Right renal pelvis (tissue), 4 donors: ENCODE data around the gene CEP78. TPM values are rescaled to one million over a fixed set of nuclear protein-coding genes. Genes with fewer than 3 reads are reported as not detected.
"Not testable (repeated sequence)": the region's sequence is repeated elsewhere in the genome, so short reads cannot be mapped to it uniquely, and the experiment has no call there.

Source experiments
- DNase-seq, 4 donors: peaks; one replicate each; pipeline ENCODE4 v3.0.0-alpha.2; 2013; ENCODE audit warnings: low read depth in 4 of 4, low spot score in 3 of 4, missing footprints in 1 of 4
- polyA plus RNA-seq, 4 donors: library from polyadenylated mRNA; unstranded; fragments of 120-200 nt; gene quantifications; one replicate each; pipeline ENCODE4 v1.2.1, GENCODE V29; 2013; ENCODE audit not compliant: insufficient read length in 4 of 4

CEP78 gene
- 10 to 100 TPM; 31.2 to 34.2 (median 33.1) TPM for polyA plus RNA-seq

GRCh38 chr9:78235762-78236550 is at the start of gene CEP78:
TSS of gene CEP78 (plus strand) at chr9:78236075. CDS start at chr9:78236351, 276 bp downstream.
- peak; percentile 81 to 90 (median 86) for DNase-seq

- DNase-seq, result no peak
These were observed 48.0 kb upstream of the CEP78 start for GRCh38 chr9:78187763-78188484.

GRCh38 chr9:78188594-78188993 is 47.3 kb upstream of the CEP78 start:
- DNase-seq, result no peak

- DNase-seq, result no peak
These were observed 46.9 kb upstream of the CEP78 start for GRCh38 chr9:78189001-78189400.

- no peak for DNase-seq
These were observed 46.4 kb upstream of the CEP78 start for GRCh38 chr9:78189461-78189860.

GRCh38 chr9:78191931-78192330 is 43.9 kb upstream of the CEP78 start:
- DNase-seq, result no peak

GRCh38 chr9:78196258-78196657 is 39.6 kb upstream of the CEP78 start:
- DNase-seq, result no peak

- not testable (repeated sequence) for DNase-seq
These were observed 34.6 kb upstream of the CEP78 start for GRCh38 chr9:78201158-78201777.

GRCh38 chr9:78207319-78207718 is 28.6 kb upstream of the CEP78 start:
- no peak for DNase-seq

- DNase-seq, result no peak
These were observed 28.0 kb upstream of the CEP78 start for GRCh38 chr9:78207901-78208300.

GRCh38 chr9:78209127-78209526 is 26.7 kb upstream of the CEP78 start:
- no peak for DNase-seq

GRCh38 chr9:78210841-78211301 is 25.0 kb upstream of the CEP78 start:
- DNase-seq, result no peak

GRCh38 chr9:78212868-78213267 is 23.0 kb upstream of the CEP78 start:
- no peak for DNase-seq

- peak in 1 of 4 donors; percentile 11 for DNase-seq
These were observed 22.2 kb upstream of the CEP78 start for GRCh38 chr9:78213712-78214111.

- no peak for DNase-seq
These were observed 21.4 kb upstream of the CEP78 start for GRCh38 chr9:78214492-78214891.

GRCh38 chr9:78215706-78216105 is 20.2 kb upstream of the CEP78 start:
- DNase-seq, result no peak

- DNase-seq, result no peak
These were observed 17.0 kb upstream of the CEP78 start for GRCh38 chr9:78218890-78219289.

GRCh38 chr9:78221425-78221824 is 14.4 kb upstream of the CEP78 start:
- DNase-seq, result no peak

GRCh38 chr9:78221841-78222240 is 14.0 kb upstream of the CEP78 start:
- DNase-seq, result not testable (repeated sequence)

- DNase-seq, result no peak
These were observed 5.1 kb upstream of the CEP78 start for GRCh38 chr9:78230761-78231160.

GRCh38 chr9:78232471-78232870 is 3.4 kb upstream of the CEP78 start:
- DNase-seq, result not testable (repeated sequence)
